Ecto neural progenitor cell (in vitro differentiated cells): ENCODE data around the gene GPR87.

Experiments used
- DNase-seq: peaks from one replicate; pipeline ENCODE4 v3.0.0-alpha.2; 2018; ENCODE audit warnings: low spot score

The GPR87 gene

GRCh38 chr3:151316267-151316991 lies at the start of gene GPR87:
TSS of gene GPR87 (minus strand) at chr3:151316820. CDS start at chr3:151300100, 16,720 bp downstream.
- no peak for DNase-seq

- DNase-seq: no peak
Measured at GRCh38 chr3:151362751-151363174, 46.1 kb upstream of the GPR87 start.

GRCh38 chr3:151357463-151357850 lies 40.8 kb upstream of the GPR87 start:
- no peak for DNase-seq

- DNase-seq: no peak
Measured at GRCh38 chr3:151356794-151357462, 40.3 kb upstream of the GPR87 start.

GRCh38 chr3:151351648-151352047 lies 35.0 kb upstream of the GPR87 start:
- DNase-seq: no peak

- DNase-seq: no peak
Measured at GRCh38 chr3:151351219-151351618, 34.6 kb upstream of the GPR87 start.

GRCh38 chr3:151350656-151351055 lies 34.0 kb upstream of the GPR87 start:
- DNase-seq: no peak

GRCh38 chr3:151347432-151347831 lies 30.8 kb upstream of the GPR87 start:
- DNase-seq: no peak

- no peak for DNase-seq
Measured at GRCh38 chr3:151346292-151346691, 29.7 kb upstream of the GPR87 start.

- DNase-seq: no peak
Measured at GRCh38 chr3:151345859-151346258, 29.2 kb upstream of the GPR87 start.

GRCh38 chr3:151331696-151332095 lies 15.1 kb upstream of the GPR87 start:
- DNase-seq: no peak

GRCh38 chr3:151330899-151331298 lies 14.3 kb upstream of the GPR87 start:
- DNase-seq: no peak

GRCh38 chr3:151330379-151330778 lies 13.8 kb upstream of the GPR87 start:
- no peak for DNase-seq

GRCh38 chr3:151329363-151329762 lies 12.7 kb upstream of the GPR87 start, which contains the start of gene P2RY13:
TSS of gene P2RY13 (minus strand) at chr3:151329549. CDS start at chr3:151329528, 21 bp downstream.
- DNase-seq: no peak

GRCh38 chr3:151328298-151328995 lies 11.8 kb upstream of the GPR87 start:
- no peak for DNase-seq

GRCh38 chr3:151327571-151328198 lies 11.1 kb upstream of the GPR87 start:
- no peak for DNase-seq

- no peak for DNase-seq
Measured at GRCh38 chr3:151322511-151322910, 5.9 kb upstream of the GPR87 start.

GRCh38 chr3:151321526-151321925 lies 4.9 kb upstream of the GPR87 start:
- DNase-seq: no peak

GRCh38 chr3:151320131-151320530 lies 3.5 kb upstream of the GPR87 start:
- DNase-seq: no peak

- DNase-seq: no peak
Measured at GRCh38 chr3:151319628-151320027, 3.0 kb upstream of the GPR87 start.

GRCh38 chr3:151318991-151319390 lies 2.4 kb upstream of the GPR87 start:
- DNase-seq: no peak

GRCh38 chr3:151318313-151318712 lies 1.7 kb upstream of the GPR87 start:
- no peak for DNase-seq
